Islet of Langerhans (tissue), 1 donor: ENCODE results near the gene KY.

Experiments
- FAIRE-seq: peaks from one replicate; lab custom pipeline; 2011; peaks lifted over from hg19 to GRCh38; lab: Jason Lieb, UNC

The KY gene

GRCh38 chr3:134672571-134672970, 21.7 kb upstream of the KY start:
- FAIRE-seq = no peak

GRCh38 chr3:134667956-134668355, 17.1 kb upstream of the KY start:
- no peak for FAIRE-seq

GRCh38 chr3:134667406-134667805, 16.6 kb upstream of the KY start:
- FAIRE-seq = no peak

- FAIRE-seq = no peak
Measured at GRCh38 chr3:134666885-134667284, 16.1 kb upstream of the KY start.

GRCh38 chr3:134666466-134666865, 15.6 kb upstream of the KY start:
- no peak for FAIRE-seq

GRCh38 chr3:134666052-134666451, 15.2 kb upstream of the KY start:
- no peak for FAIRE-seq

GRCh38 chr3:134665243-134665642, 14.4 kb upstream of the KY start:
- FAIRE-seq = no peak

- no peak for FAIRE-seq
Measured at GRCh38 chr3:134663721-134664456, 13.1 kb upstream of the KY start.

GRCh38 chr3:134660046-134660441, 9.2 kb upstream of the KY start:
- FAIRE-seq = no peak

- FAIRE-seq = no peak
Measured at GRCh38 chr3:134659391-134660045, 8.7 kb upstream of the KY start.

- FAIRE-seq = no peak
Measured at GRCh38 chr3:134658555-134658954, 7.7 kb upstream of the KY start.

- FAIRE-seq = no peak
Measured at GRCh38 chr3:134656211-134656800, 5.5 kb upstream of the KY start.

- FAIRE-seq = no peak
Measured at GRCh38 chr3:134655706-134656105, 4.9 kb upstream of the KY start.

GRCh38 chr3:134654031-134654430, 3.2 kb upstream of the KY start:
- no peak for FAIRE-seq

GRCh38 chr3:134652886-134653630, 2.2 kb upstream of the KY start:
- no peak for FAIRE-seq

GRCh38 chr3:134652409-134652831, 1.6 kb upstream of the KY start:
- FAIRE-seq = no peak

GRCh38 chr3:134651347-134652041, 672 bp upstream of the KY start:
- no peak for FAIRE-seq

GRCh38 chr3:134649106-134649705, 1.6 kb downstream of the KY start:
- no peak for FAIRE-seq

GRCh38 chr3:134647902-134648760, 2.7 kb downstream of the KY start:
- no peak for FAIRE-seq

- no peak for FAIRE-seq
Measured at GRCh38 chr3:134646086-134646485, 4.7 kb downstream of the KY start.

- FAIRE-seq = no peak
Measured at GRCh38 chr3:134645515-134645914, 5.3 kb downstream of the KY start.
